HEK293 (cell line): ENCODE measurements around the gene MBNL2.

Experiments
- CTCF ChIA-PET: fragments of 350-600 bp; formaldehyde crosslinking; extraction: SDS; loops from one replicate; lab custom pipeline; 2021; ENCODE audit warnings: antibody characterized with exemption; lab: Yijun Ruan, JAX
- POLR2A ChIA-PET: fragments of 300-600 bp; formaldehyde crosslinking; extraction: SDS; loops from one replicate; lab custom pipeline; 2020; ENCODE audit warnings: antibody characterized with exemption, inconsistent platforms; lab: Yijun Ruan, JAX
- H3K27ac ChIP-seq: fragments of 200-500 bp; sonication (Bioruptor generic); 2 replicates; pipeline ENCODE4 v1.5.1; 2014; ENCODE audit warnings: low read depth, low read length, control low read depth, inconsistent platforms; ENCODE audit errors: extremely low read depth
- H3K36me3 ChIP-seq, 2 experiments: fragments of 200-500 bp in 1 of 2; sonication (Bioruptor generic) in 1 of 2; 1 replicate in 1 of 2; 2 replicates in 1 of 2; pipeline ENCODE4 v1.5.1; 2014 to 2017; ENCODE audit warnings: inconsistent platforms in 2 of 2, low read length in 2 of 2; ENCODE audit not compliant: control insufficient read depth in 2 of 2, insufficient read depth in 1 of 2
- H3K4me1 ChIP-seq: fragments of 200-500 bp; sonication (Bioruptor generic); 2 replicates; pipeline ENCODE4 v1.5.1; 2014; ENCODE audit warnings: mild to moderate bottlenecking, low read length, inconsistent platforms; ENCODE audit not compliant: control insufficient read depth, insufficient read depth
- H3K4me3 ChIP-seq: 2 replicates; pipeline ENCODE4 v1.5.1; 2011; ENCODE audit warnings: low read depth, mild to moderate bottlenecking, control low read depth, low read length, moderate library complexity
- H3K9me3 ChIP-seq: fragments of 200-500 bp; sonication (Bioruptor generic); 2 replicates; pipeline ENCODE4 v1.5.1; 2014; ENCODE audit warnings: low read depth, low read length, inconsistent platforms; ENCODE audit not compliant: control insufficient read depth, insufficient read depth
- HOXC10 ChIP-seq: sonication (generic); formaldehyde crosslinking; IDR thresholded peaks from 2 replicates; pipeline ENCODE4 v1.8.1; 2023; ENCODE audit warnings: mild to moderate bottlenecking, missing genetic modification reagents
- RBAK ChIP-seq: fragments of 450-650 bp; formaldehyde crosslinking; IDR thresholded peaks from 2 replicates; pipeline ENCODE4 v1.5.1; 2016; ENCODE audit warnings: missing biosample characterization, missing genetic modification characterization
- SCRT2 ChIP-seq: fragments of 450-650 bp; formaldehyde crosslinking; IDR thresholded peaks from 2 replicates; pipeline ENCODE4 v1.5.1; 2016; ENCODE audit warnings: missing biosample characterization, missing genetic modification characterization
- TCF7L2 ChIP-seq: IDR thresholded peaks from 2 replicates; pipeline ENCODE4 v1.6.1; 2011; ENCODE audit warnings: low read depth, mild to moderate bottlenecking, inconsistent platforms, low read length, moderate library complexity, borderline replicate concordance
- YY1 ChIP-seq: fragments of 450-650 bp; formaldehyde crosslinking; IDR thresholded peaks from 2 replicates; pipeline ENCODE4 v1.5.1; 2018; ENCODE audit warnings: missing biosample characterization, missing genetic modification characterization
- ZBTB44 ChIP-seq: fragments of 450-650 bp; IDR thresholded peaks from 2 replicates; pipeline ENCODE4 v1.5.1; 2018; ENCODE audit warnings: missing biosample characterization, mild to moderate bottlenecking, missing genetic modification characterization
- ZNF133 ChIP-seq: fragments of 450-650 bp; formaldehyde crosslinking; IDR thresholded peaks from 2 replicates; pipeline ENCODE4 v1.5.1; 2016; ENCODE audit warnings: missing biosample characterization, missing genetic modification characterization
- ZNF184 ChIP-seq: fragments of 450-650 bp; IDR thresholded peaks from 2 replicates; pipeline ENCODE4 v1.5.1; 2018; ENCODE audit warnings: missing biosample characterization, mild to moderate bottlenecking, missing genetic modification characterization
- ZNF211 ChIP-seq: fragments of 450-650 bp; formaldehyde crosslinking; IDR thresholded peaks from 2 replicates; pipeline ENCODE4 v1.5.1; 2016; ENCODE audit warnings: low read depth, missing biosample characterization, missing genetic modification characterization
- ZNF24 ChIP-seq: fragments of 450-650 bp; formaldehyde crosslinking; IDR thresholded peaks from 2 replicates; pipeline ENCODE4 v1.5.1; 2016; ENCODE audit warnings: missing biosample characterization, missing genetic modification characterization
- ZNF274 ChIP-seq, 2 experiments: fragments of 200-500 bp in 1 of 2; fragments of 450-650 bp in 1 of 2; sonication (Bioruptor generic) in 1 of 2; formaldehyde crosslinking in 1 of 2; IDR thresholded peaks; 2 replicates each; pipeline versions ENCODE4 v1.5.1 to v1.6.1; 2014 to 2016; ENCODE audit warnings: borderline replicate concordance in 1 of 2, inconsistent platforms in 1 of 2, low read length in 1 of 2, missing biosample characterization in 1 of 2, missing genetic modification characterization in 1 of 2
- ZNF416 ChIP-seq: fragments of 450-650 bp; formaldehyde crosslinking; IDR thresholded peaks from 2 replicates; pipeline ENCODE4 v1.5.1; 2016; ENCODE audit warnings: missing biosample characterization, missing genetic modification characterization
- ZNF426 ChIP-seq: fragments of 450-650 bp; formaldehyde crosslinking; IDR thresholded peaks from 2 replicates; pipeline ENCODE4 v1.5.1; 2017; ENCODE audit warnings: missing biosample characterization, missing genetic modification characterization, mild to moderate bottlenecking, inconsistent platforms, moderate library complexity
- ZNF510 ChIP-seq: fragments of 450-650 bp; formaldehyde crosslinking; IDR thresholded peaks from 2 replicates; pipeline ENCODE4 v1.5.1; 2018; ENCODE audit warnings: mild to moderate bottlenecking, missing genetic modification characterization, missing biosample characterization; ENCODE audit not compliant: insufficient replicate concordance
- ZNF600 ChIP-seq: fragments of 450-650 bp; formaldehyde crosslinking; IDR thresholded peaks from 2 replicates; pipeline ENCODE4 v1.5.1; 2016; ENCODE audit warnings: missing biosample characterization, missing genetic modification characterization
- ZNF707 ChIP-seq: fragments of 450-650 bp; formaldehyde crosslinking; IDR thresholded peaks from 2 replicates; pipeline ENCODE4 v1.5.1; 2016; ENCODE audit warnings: missing biosample characterization, missing genetic modification characterization
- ZNF837 ChIP-seq: fragments of 450-650 bp; formaldehyde crosslinking; IDR thresholded peaks from 2 replicates; pipeline ENCODE4 v1.5.1; 2016; ENCODE audit warnings: missing biosample characterization, missing genetic modification characterization
- TF ChIP-seq, protein P1 (sequence below): fragments of 450-650 bp; formaldehyde crosslinking; IDR thresholded peaks from 2 replicates; pipeline ENCODE4 v1.5.1; 2016; ENCODE audit warnings: missing biosample characterization, missing genetic modification characterization, low read depth
- TF ChIP-seq, protein P2 (sequence below): fragments of 450-650 bp; formaldehyde crosslinking; IDR thresholded peaks from 2 replicates; pipeline ENCODE4 v1.5.1; 2017; ENCODE audit warnings: missing biosample characterization, missing genetic modification characterization
- TF ChIP-seq, protein P3 (sequence below): fragments of 450-650 bp; formaldehyde crosslinking; IDR thresholded peaks from 2 replicates; pipeline ENCODE4; 2016; ENCODE audit warnings: missing biosample characterization, missing genetic modification characterization

The MBNL2 gene

DNA sequence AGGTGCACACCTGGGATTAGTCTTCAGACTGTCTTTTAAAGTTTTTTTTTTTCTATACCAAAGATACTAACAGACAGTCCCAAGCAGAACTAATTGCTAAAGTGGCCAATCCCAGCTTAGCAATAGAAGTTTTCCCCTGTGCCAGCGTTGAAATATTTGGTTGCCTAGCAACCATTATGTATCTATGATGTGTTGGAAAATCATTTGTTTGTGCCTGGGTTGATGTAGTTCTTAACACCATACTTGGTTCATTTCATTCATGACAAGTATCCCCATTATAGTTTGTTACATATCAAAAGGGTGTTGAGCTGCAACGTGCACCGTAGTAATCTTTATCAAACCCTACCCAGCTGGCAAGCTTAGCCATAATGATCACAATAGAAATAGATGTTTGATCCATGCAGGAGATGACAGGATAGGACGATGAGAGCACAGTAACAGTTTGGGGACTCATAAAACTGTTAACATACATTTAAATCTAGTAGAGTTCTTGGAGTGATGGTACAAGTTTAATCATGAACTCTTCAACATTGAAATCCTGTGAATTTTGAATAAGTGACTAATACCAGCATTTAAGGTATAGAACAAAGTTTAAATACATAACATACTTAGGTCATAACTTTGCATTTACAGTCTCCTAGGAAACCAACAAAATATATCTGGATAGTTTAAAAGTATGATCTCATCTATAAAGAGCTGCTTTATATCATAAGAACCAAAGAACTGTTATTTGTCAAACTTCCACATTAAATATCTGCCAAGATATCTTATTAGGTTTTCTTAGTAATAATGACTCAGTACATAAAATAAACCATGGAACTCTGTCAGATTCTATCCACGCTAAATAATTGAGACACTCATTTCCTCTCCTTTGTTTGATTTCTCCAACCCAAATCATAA is 73.4 kb downstream of the MBNL2 start (continued):
- TF ChIP-seq ZNF24 (no peak), ZNF211 (tag by site-specific recombination) (no peak), ZNF274 (IDR thresholded peaks at IDR 0.05; ENCODE audit: low read length) (no peak), ZNF274 (tag by site-specific recombination; IDR thresholded peaks at IDR 0.05; ENCODE audit: borderline replicate concordance) (no peak), HOXC10 (CRISPR knock-in tag) (no peak), ZNF184 (no peak), ZNF133 (no peak)
- TF ChIP-seq, protein P1, sequence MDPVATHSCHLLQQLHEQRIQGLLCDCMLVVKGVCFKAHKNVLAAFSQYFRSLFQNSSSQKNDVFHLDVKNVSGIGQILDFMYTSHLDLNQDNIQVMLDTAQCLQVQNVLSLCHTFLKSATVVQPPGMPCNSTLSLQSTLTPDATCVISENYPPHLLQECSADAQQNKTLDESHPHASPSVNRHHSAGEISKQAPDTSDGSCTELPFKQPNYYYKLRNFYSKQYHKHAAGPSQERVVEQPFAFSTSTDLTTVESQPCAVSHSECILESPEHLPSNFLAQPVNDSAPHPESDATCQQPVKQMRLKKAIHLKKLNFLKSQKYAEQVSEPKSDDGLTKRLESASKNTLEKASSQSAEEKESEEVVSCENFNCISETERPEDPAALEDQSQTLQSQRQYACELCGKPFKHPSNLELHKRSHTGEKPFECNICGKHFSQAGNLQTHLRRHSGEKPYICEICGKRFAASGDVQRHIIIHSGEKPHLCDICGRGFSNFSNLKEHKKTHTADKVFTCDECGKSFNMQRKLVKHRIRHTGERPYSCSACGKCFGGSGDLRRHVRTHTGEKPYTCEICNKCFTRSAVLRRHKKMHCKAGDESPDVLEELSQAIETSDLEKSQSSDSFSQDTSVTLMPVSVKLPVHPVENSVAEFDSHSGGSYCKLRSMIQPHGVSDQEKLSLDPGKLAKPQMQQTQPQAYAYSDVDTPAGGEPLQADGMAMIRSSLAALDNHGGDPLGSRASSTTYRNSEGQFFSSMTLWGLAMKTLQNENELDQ (tag by site-specific recombination) = no peak
- TF ChIP-seq, protein P2, sequence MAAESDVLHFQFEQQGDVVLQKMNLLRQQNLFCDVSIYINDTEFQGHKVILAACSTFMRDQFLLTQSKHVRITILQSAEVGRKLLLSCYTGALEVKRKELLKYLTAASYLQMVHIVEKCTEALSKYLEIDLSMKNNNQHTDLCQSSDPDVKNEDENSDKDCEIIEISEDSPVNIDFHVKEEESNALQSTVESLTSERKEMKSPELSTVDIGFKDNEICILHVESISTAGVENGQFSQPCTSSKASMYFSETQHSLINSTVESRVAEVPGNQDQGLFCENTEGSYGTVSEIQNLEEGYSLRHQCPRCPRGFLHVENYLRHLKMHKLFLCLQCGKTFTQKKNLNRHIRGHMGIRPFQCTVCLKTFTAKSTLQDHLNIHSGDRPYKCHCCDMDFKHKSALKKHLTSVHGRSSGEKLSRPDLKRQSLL = no peak
- TF ChIP-seq, all 188 proteins: peak for 0

DNA sequence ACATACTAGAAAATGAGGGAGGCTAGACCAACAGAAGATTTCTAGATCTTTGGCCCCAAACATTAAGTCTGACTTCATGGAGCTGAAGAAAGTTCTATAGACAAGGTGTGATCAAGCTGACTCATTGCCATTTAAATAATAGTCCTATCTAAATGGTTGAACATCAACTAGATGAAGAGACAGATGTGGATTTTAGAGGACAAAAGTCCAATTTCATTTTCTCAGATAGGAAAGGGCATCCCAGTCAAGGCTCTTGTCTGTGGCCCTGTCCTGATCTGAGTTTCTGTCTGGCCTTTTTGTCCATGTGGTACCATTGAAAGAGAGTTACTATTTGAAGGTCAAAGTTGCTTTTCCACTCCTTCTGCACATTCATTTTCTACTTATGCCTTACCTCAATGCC is 74.6 kb downstream of the MBNL2 start:
- ChIA-PET POLR2A (no interaction called here), CTCF (no interaction called here)
- H3K4me3 ChIP-seq = no peak overlapping the region
- TF ChIP-seq ZNF426 (no peak), ZBTB44 (tag by site-specific recombination) (no peak), ZNF416 (tag by site-specific recombination) (no peak), TCF7L2 (no peak), ZNF837 (tag by site-specific recombination) (no peak), YY1 (tag by site-specific recombination) (no peak), ZNF510 (no peak), SCRT2 (tag by site-specific recombination) (no peak), ZNF600 (tag by site-specific recombination) (no peak), ZNF707 (tag by site-specific recombination) (no peak), RBAK (no peak)
- TF ChIP-seq, protein P3, sequence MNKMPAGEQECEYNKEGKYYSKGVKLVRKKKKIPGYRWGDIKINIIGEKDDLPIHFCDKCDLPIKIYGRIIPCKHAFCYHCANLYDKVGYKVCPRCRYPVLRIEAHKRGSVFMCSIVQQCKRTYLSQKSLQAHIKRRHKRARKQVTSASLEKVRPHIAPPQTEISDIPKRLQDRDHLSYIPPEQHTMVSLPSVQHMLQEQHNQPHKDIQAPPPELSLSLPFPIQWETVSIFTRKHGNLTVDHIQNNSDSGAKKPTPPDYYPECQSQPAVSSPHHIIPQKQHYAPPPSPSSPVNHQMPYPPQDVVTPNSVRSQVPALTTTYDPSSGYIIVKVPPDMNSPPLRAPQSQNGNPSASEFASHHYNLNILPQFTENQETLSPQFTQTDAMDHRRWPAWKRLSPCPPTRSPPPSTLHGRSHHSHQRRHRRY (tag by site-specific recombination) = no peak
- H3K27ac ChIP-seq = no peak overlapping the region
- H3K36me3 ChIP-seq = no peaks in the 10 kb centered on the region
- H3K9me3 ChIP-seq = no peaks in the 10 kb centered on the region
- H3K4me1 ChIP-seq = no peaks in the 10 kb centered on the region
